Measurements from ENCODE around the gene ILRUN. TPM values are rescaled to one million over a fixed set of nuclear protein-coding genes. Genes with fewer than 3 reads are reported as not detected.
A peak's percentile ranks its signal among the peaks of the same experiment; 100 is the strongest.

The ILRUN gene
- total and polyA plus RNA-seq, 9 of the 15 experiments (the other 6 are each of a cell fraction or from before 2014, with no cell fraction given), result 24.9 to 78.9 (median 53.4) TPM

- TF ChIP-seq, protein P1, sequence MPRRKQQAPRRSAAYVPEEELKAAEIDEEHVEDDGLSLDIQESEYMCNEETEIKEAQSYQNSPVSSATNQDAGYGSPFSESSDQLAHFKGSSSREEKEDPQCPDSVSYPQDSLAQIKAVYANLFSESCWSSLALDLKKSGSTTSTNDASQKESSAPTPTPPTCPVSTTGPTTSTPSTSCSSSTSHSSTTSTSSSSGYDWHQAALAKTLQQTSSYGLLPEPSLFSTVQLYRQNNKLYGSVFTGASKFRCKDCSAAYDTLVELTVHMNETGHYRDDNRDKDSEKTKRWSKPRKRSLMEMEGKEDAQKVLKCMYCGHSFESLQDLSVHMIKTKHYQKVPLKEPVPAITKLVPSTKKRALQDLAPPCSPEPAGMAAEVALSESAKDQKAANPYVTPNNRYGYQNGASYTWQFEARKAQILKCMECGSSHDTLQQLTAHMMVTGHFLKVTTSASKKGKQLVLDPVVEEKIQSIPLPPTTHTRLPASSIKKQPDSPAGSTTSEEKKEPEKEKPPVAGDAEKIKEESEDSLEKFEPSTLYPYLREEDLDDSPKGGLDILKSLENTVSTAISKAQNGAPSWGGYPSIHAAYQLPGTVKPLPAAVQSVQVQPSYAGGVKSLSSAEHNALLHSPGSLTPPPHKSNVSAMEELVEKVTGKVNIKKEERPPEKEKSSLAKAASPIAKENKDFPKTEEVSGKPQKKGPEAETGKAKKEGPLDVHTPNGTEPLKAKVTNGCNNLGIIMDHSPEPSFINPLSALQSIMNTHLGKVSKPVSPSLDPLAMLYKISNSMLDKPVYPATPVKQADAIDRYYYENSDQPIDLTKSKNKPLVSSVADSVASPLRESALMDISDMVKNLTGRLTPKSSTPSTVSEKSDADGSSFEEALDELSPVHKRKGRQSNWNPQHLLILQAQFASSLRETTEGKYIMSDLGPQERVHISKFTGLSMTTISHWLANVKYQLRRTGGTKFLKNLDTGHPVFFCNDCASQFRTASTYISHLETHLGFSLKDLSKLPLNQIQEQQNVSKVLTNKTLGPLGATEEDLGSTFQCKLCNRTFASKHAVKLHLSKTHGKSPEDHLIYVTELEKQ (CRISPR knock-in tag; IDR thresholded peaks at IDR 0.05), result no peak
- peak; percentile 88 for TF ChIP-seq ATF7 (IDR thresholded peaks at IDR 0.05)
- TF ChIP-seq, protein P2, sequence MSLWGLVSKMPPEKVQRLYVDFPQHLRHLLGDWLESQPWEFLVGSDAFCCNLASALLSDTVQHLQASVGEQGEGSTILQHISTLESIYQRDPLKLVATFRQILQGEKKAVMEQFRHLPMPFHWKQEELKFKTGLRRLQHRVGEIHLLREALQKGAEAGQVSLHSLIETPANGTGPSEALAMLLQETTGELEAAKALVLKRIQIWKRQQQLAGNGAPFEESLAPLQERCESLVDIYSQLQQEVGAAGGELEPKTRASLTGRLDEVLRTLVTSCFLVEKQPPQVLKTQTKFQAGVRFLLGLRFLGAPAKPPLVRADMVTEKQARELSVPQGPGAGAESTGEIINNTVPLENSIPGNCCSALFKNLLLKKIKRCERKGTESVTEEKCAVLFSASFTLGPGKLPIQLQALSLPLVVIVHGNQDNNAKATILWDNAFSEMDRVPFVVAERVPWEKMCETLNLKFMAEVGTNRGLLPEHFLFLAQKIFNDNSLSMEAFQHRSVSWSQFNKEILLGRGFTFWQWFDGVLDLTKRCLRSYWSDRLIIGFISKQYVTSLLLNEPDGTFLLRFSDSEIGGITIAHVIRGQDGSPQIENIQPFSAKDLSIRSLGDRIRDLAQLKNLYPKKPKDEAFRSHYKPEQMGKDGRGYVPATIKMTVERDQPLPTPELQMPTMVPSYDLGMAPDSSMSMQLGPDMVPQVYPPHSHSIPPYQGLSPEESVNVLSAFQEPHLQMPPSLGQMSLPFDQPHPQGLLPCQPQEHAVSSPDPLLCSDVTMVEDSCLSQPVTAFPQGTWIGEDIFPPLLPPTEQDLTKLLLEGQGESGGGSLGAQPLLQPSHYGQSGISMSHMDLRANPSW (CRISPR knock-in tag; IDR thresholded peaks at IDR 0.05), result no peak
- TF ChIP-seq CREB1 (IDR thresholded peaks at IDR 0.05), result peak; percentile 12; the same call in 1 of the 2 replicates
- TF ChIP-seq CREB1 (CRISPR knock-in tag; IDR thresholded peaks at IDR 0.05), result no peak
- TF ChIP-seq MEIS2 (IDR thresholded peaks at IDR 0.05; ENCODE audit: partially characterized antibody), result peak; percentile 66
- no peak for TF ChIP-seq POLR2G (IDR thresholded peaks at IDR 0.05; ENCODE audit: low read depth, low read length)
- peak; percentile 91 for TF ChIP-seq ARID1B (IDR thresholded peaks at IDR 0.05)
- TF ChIP-seq ADNP (tag; IDR thresholded peaks at IDR 0.05), result peak; percentile 75; the same call in 1 of the 2 replicates
- TF ChIP-seq ZNF445 (CRISPR knock-in tag; IDR thresholded peaks at IDR 0.05; ENCODE audit: low read depth), result no peak
- no peak for TF ChIP-seq RHOXF2B (CRISPR knock-in tag; conservative IDR thresholded peaks at IDR 0.05)
- 0 out of 4 replicates have a peak, but pooled peaks of 1 of the 2 experiments have one; percentile 26 for TF ChIP-seq ZNF318 (IDR thresholded peaks at IDR 0.05; ENCODE audit: borderline replicate concordance in 1 of 2, low read depth in 1 of 2)
These were observed 48.9 kb upstream of the ILRUN start (continued) for GRCh38 chr6:34745277-34746103.

Measured in K562 (cell line).